HG02610 (cell line): ENCODE results near the gene TTC32.
"Not testable (repeated sequence)": the region's sequence is repeated elsewhere in the genome, so short reads cannot be mapped to it uniquely, and the experiment has no call there.

ENCODE experiments used
- ATAC-seq: cut with Tn5 transposase; IDR thresholded peaks from one replicate; pipeline ENCODE4 v1.9.1; 2021; ENCODE audit warnings: mild to moderate bottlenecking, moderate library complexity; ENCODE audit not compliant: unreplicated experiment

TTC32 gene

DNA sequence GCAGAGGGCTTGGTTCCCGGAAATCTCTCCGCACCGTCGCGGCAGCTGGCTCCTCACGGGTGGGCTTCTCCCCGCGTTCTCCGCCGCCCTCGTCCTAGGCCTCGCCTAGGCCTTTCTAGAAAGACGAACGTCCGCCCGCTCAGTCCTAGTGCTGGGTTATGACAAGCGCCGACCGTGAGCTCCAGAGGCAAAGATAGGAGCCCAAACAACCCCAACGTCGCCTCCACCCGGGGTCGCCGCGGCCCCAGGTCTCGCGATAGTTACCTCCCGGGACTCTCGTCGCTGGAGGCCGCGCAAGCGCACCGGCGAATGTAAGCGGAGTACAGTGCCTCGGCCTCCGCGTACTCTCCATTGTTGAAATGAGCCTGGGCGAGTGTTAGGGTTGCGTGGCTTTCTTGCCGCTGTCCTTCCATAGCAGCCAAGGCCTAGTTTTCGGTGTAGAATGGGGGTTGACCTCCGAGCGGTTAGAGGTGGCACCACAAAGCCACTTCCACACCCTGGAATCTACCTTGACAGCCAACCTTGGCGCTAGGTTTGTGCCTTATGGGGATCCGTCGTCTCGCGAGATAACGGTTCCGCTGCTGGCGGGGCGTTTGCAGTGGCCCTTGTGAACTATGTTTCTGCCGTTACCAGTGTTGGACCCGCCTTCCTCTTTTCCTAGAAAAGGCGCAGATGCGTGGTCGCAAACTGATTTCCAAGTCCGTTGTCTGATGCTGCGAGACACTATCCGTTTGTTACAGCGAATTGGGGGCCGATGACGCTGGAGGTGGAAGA is at the start of gene TTC32:
TSS of gene TTC32 (minus strand) at position 542 of the 774 bp plus-strand sequence. CDS start at position 413, 129 bp downstream.
- ATAC-seq, result peak; percentile 77

DNA sequence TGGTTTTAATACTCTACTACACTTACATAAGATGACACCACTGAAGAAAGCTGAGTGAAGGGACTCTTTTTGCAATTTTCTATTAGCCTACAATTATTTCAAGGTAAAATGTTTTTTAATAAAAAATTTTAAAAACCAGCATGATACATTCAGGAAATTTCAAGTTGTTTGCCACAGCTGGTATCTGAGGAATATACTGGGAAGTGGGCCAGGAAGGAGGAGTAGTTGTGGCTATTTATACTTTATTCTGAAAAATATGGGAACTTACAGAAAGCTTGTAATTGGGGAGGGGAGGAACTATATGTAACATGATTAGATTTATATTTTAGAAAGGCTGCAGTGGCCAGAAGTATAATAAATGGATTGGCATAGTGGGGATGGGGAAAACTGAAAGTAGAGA is 47.3 kb upstream of the TTC32 start:
- ATAC-seq, result no peak

DNA sequence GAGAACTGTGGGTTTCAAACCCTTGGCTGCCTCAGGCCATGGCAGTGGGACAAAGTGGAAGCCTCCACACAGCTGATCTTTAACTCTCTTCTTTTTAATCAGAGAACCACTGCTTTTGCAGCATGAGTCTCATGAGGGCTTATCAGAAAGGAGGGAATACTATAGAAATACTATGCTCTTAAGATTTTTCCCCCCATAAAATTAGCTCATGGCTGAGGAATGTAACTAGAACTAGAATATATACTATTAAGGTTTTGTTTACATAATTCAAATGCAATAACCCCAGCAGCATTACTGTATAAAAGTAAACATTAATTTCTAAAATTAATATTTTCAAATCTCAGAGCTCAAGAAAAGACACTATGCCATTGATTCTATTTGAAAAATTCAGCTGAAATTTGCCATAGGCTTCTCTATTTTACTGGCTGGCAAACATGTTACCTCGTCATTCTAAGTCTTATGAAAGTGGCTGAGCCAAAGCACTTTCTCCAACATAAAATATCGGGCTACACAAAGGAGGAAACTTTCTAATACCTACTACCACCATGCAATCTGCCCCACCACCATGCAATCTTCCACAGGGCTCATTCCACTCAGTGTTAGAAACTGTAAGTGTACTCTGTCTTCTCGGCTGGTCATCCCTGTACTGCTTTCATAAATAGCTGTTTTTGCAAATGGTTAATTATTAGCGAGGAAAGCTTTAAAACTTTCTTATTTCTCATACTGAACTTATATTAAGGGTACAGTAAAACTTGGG is 45.6 kb upstream of the TTC32 start:
- no peak for ATAC-seq

DNA sequence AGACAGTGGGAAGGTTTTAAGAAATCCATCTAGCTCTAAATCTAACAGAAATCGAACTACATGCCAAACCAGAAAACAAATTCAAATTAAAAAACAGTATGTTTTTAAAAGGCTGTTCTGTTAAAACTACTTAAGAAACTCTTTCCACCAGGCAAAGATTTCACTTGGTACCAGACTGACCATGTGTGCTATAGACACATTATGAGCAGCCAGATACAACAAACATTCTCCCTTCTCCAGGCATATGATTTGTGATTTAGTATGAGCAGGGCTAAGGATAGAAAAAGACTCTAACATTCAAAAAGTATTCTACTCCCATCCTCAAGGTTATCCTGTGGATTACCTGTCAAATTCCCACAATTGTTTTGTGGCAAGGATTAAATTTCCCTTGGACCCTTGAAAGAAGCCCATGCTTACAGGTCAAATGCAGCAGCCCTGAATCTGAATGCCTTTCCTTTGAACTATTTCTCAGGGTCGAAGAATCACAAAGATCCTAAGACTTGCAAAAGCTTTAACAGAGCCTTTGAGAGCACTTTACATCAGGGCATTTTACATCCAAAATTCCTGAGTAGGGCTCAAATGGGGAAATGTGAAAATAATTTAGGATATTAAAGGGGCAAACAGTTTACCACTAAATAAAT is 42.5 kb upstream of the TTC32 start:
- ATAC-seq, result no peak

DNA sequence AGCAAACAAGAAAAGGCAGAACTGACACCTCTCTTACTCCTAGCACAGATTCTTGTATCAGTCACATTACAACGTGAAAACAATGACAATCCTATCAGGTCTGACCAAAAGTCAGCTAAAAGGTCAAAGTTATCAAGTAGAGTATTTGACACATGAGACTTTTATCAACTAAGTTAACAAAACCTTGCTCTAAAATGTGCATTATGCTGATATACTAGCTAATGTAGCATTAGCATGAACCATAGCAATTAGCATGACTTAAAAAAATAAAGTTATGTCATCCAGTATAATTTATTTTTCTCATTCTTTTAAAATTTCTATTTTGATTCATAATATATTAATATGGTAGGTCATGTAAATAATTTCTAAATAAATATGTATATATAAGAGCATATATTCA is 41.4 kb upstream of the TTC32 start:
- ATAC-seq, result no peak

DNA sequence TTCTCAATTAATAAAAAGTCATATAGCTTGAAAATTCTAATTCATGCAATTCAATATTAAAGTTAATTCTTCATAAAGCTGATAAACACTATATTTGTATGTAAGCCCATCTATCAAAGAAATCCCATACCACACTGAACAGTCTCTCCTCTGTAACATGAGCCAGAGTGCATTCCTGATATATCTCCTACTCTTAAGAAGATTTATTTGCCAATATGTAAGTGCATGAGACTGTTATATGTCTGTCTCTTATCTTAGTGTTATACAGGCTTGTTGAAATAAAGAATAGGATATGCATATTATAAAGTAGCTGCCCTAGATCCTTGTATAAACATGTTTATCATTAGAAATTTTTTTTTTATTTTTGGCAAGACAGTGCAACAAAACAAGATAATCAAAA is 40.4 kb upstream of the TTC32 start:
- ATAC-seq, result no peak

DNA sequence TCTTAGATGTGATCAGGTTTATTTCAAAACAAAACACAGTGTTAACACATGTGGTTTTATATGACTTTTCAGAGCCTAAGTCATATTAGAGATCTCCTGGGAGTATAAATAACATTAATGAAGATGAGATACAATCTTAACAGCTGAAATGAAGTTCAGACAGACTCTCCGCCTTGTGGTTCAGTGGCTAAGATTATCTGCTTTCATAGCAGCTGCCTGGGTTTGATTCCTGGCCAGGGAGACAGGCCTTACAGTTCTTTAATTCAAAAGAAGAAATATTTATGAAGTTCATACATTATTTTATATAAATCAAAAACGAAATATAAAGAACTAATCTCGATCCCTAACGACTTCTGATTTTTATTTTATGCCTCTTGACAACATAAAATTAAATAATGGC is 35.2 kb upstream of the TTC32 start:
- no peak for ATAC-seq

DNA sequence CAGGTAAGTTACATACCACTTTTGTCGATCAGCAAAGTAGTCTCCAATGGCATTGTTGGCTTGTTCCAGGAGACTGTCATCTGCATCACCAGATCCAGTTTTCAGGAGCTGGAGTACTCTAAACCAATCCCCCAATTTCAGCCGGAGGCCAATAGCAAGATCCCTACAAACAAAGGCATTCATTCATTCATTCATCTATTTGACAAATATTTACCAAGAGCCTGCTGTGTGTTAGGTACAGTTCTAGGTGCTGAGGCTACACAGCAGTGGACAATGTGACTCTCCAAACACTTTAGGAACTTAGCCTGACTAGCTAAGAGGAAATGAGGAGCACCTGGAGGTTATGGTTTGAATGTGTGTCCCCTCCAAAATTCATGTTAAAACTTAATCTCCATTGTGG is 34.4 kb upstream of the TTC32 start:
- no peak for ATAC-seq

DNA sequence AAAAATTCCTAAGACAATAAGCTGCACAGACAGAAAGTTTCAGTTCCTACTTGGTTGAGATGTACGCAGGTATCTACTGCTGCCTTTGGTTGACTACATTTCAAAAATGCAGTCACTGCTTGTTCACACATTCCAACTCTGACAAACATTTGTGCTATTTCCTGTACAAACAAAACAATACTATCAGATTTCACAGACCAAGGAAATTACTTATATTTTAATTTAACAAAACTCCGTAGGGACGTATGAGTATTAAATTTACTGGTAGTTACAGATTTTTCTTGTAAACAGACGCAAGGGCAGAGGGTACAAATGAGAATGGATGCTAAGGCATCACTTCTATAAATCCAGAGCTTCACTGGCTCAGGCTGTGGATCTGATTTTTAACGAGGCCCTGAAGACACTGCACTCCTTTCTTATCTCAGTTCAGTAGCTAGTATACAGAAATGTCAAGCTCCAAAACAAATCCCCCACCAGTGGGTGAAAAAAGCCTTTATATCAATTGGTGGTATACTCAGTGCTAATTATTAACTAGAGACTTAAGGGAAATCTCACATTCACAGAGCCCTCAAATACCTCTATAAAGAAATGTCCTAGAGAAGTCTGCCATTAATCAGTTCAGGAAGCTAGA is 31.7 kb upstream of the TTC32 start:
- peak; percentile 79 for ATAC-seq

DNA sequence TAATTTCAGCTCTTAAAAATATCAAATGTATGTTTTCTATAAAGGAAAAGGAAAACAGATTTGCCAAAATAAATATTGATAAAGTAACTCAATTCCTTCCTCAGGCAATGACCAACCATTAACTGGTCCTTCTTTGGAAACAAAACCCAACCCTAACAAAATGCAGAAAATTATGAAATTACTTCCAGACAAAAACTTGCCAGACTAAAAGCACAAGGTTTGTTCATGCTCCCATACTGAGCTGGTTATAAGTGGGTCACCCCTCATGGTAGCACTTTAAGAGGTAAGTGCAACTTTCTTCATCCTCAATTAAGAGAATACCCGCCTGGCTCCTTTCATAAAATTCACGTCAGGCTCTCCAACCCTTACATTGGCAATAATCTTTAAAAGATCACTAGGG is 31.1 kb upstream of the TTC32 start:
- peak; percentile 29 for ATAC-seq

DNA sequence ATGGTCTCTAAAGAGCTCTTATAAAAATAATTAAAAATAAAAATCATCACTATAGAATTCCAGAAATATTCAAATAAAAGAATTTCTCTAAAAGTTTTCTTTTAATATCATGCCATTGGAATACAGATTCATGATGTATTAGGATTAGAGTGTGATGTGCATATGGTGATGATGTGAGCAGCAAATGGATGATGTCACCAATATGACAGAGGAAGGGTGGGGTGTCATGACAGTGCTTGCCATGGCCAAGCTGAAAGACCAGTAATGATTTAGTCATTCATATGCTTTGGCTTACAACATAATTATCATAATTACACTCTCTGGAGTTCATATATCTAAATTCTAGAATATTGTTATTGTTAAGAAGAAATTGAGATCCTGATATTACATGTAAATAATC is 27.4 kb upstream of the TTC32 start:
- no peak for ATAC-seq

DNA sequence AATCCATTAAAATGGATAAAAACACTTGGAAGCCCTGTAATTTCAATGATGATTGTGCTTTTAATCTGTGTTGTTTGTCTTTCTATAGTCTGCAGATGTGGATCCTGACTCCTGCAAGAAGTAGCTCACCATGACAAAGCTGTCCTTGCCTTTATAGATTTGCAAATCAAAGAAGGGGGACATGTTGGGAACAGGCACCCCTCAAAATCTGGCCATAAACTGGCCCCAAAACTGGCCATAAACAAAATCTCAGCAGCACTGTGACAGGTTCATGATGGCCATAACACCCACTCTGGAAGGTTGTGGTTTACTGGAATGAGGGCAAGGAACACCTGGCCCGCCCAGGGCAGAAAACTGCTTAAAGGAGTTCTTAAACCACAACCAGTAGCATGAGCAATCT is 26.0 kb upstream of the TTC32 start:
- ATAC-seq, result not testable (repeated sequence)

DNA sequence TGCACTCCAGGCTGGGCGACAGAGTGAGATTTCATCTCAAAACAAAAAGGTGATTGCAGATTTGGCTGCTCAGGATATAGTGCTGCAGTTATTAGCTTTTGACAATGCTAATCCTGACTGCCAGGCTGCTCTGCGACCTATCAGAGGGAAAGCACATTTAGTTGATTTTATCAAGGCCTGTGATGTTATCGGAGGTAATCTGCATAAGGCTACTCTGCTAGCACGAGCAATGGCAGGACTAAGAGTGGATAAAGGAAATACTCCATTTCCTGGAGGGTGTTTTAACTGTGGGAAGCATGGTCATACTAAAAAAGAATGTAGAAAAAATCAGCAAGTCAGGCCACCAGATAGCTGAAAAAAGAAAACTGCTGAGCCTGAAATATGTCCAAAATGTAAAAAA is 22.7 kb upstream of the TTC32 start:
- ATAC-seq, result not testable (repeated sequence)

DNA sequence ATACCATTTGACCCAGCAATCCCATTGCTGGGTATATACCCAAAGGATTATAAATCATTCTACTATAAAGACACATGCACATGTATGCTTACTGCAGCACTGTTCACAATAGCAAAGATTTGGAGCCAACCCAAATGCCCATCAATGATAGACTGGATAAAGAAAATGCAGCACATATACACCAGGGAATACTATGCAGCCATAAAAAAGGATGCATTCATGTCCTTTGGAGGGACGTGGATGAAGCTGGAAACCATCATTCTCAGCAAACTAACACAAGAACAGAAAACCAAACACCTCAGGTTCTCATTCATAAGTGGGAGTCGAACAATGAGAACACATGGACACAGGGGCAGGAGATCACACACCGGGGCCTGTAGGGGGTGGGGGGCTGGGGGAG is 20.4 kb upstream of the TTC32 start:
- not testable (repeated sequence) for ATAC-seq

DNA sequence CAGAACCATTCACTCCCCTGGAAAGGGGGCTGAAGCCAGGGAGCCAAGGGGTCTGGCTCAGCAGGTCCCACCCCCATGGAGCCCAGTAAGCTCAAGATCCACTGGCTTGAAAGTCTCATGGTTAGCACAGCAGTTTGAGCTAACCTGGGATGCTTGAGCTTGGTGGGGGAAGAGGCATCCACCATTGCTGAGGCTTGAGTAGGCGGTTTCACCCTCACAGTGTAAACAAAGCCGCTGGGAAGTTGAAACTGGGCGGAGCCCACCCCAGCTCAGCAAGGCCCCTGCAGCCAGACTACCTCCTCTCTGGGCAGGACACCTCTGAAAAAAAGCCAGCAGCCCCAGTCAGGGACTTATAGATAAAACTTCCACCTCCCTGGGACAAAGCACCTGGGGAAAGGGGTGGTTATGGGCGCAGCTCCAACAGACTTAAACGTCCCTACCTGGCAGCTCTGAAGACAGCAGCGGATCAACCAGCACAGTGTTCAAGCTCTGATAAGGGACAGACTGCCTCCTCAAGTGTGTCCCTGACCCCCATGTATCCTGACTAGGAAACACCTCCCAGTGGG is 14.7 kb upstream of the TTC32 start:
- no peak for ATAC-seq

DNA sequence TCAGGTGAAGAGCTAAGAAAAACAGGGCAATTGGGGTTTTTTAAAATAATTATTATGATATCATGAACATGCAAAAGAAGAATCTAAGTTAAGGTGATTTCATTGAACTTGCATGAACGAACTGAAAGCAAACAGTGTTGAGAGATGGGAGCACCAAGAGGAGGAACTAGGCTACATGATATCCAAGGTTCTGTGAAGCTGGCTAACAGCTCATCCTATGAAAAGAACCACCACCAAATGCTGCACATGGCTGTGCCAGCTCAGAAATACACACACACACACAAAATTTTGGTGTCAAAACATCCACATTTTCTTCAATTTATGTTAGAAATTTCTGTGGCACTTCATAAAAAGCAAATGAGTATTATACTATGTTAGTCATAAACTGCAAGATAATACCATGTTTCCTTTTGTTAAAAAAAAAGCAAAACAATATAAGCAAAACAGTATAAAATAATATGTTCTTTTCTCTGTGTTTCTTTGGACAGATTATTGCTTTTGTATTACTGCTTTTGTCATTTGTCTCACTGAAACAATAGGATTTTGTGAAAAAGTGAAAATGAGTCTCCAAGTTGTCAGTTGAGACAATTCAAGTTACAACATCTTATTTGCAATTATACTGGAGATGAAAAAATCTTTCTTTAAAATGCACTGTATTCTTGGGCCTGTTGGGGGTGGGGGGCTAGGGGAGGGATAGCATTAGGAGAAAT is 12.6 kb upstream of the TTC32 start:
- ATAC-seq, result no peak

DNA sequence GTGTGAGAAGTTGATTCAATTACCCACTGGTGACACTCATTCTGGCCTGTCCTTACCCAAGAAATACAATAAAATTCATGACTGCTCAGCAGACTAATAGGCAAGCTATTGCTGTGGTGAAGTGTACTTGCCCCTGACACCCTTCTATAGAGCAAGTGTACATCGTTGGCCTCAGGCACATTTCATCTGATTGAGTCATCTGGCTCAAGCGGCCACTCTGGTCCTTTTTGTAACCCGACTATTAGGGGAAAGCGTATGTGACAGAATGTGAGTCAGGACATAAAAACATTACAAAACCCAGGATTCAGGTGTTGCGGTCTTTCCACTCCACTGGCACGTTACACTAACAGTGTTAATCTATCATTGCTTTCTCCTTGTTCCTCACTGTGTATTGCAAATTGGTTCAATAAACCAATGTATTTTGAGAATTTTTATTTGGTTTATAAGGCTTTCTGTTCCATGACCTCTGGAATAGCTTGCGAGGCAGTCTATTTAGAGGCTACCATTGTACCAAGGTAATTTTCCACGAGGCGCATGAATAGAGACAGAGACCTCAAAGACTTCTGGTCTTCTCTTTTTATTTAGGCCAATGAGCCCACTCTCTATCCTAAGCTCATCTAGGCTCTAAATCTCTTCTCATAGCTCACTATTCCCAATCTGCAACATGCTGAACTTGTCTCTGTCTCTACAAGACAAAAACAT is 10.2 kb upstream of the TTC32 start:
- no peak for ATAC-seq

DNA sequence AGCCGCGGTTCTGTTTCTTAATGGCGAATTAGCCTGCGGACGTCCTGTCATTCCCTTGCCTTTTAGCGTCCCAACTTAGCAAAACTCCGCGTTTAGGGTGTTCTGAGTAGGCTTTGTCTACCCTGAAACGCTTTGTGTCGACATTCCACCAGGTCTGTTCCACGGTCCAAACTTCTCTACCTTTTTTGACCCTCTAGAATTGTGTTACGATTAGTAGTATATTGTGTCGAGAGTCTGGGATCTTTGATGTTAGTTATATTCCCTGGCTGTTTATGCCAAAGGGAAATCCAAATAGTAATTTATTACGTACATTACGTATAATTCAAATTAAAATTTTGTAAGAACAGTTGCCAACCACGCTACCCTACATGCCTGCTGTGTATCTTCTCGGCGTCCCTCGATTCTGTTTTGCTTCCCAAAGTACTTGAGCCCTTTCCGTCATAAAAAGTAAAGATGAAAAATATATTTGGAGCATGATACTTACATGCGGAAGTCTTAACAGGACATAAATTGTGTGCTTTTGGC is 495 bp upstream of the TTC32 start:
- ATAC-seq, result peak; percentile 2

DNA sequence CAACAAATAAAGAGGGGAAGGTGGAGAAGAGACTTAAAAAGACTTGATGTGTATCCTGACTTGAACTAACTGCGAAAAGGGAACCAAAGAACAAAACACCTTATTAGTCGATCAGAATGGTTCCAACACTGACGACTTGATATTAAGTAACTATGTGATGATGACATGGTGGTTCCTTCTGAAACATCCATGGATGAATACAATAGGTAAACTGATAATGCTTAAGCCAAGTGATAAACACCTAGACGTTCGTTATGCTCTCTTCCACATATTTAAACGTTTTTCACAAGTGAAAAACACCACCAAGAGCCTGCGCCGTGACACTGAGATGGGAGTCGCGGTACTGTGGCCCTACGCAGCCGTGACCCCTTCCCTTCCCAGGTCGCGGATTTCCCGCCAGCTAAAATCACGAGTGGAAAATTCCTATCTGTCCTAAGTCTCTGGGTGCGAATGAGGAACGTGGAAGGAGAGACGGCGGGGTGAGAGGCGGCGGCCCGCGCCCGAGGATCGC is 797 bp downstream of the TTC32 start:
- peak; percentile 3 for ATAC-seq
